ENCODE data around the gene QKI.

QKI gene

GRCh38 chr6:163438940-163439335 lies 24.4 kb downstream of the QKI start:
- no peak for TF ChIP-seq MAX (IDR thresholded peaks at IDR 0.05)
- no peak for TF ChIP-seq TCF12 (IDR thresholded peaks at IDR 0.05; ENCODE audit: low read depth)
- no peak for TF ChIP-seq EP300 (IDR thresholded peaks at IDR 0.05; ENCODE audit: borderline replicate concordance)
- no peak for TF ChIP-seq ZBTB7A (IDR thresholded peaks at IDR 0.05; ENCODE audit: low read depth)
- no peak for TF ChIP-seq USF1 (IDR thresholded peaks at IDR 0.05)
- no peak for TF ChIP-seq CEBPB (IDR thresholded peaks at IDR 0.05)
- TF ChIP-seq TAF1 (IDR thresholded peaks at IDR 0.05; ENCODE audit: low read depth) = no peak

- TF ChIP-seq EP300 (IDR thresholded peaks at IDR 0.05; ENCODE audit: borderline replicate concordance) (no peak), USF1 (IDR thresholded peaks at IDR 0.05) (no peak), CREB1 (IDR thresholded peaks at IDR 0.05; ENCODE audit: low read depth) (no peak), EGR1 (IDR thresholded peaks at IDR 0.05) (no peak), TCF12 (IDR thresholded peaks at IDR 0.05; ENCODE audit: low read depth) (no peak), TAF1 (IDR thresholded peaks at IDR 0.05; ENCODE audit: low read depth) (no peak), CEBPB (IDR thresholded peaks at IDR 0.05) (no peak)
Measured at GRCh38 chr6:163439997-163440396, 25.5 kb downstream of the QKI start.

- no peak for TF ChIP-seq CREB1 (IDR thresholded peaks at IDR 0.05; ENCODE audit: low read depth)
- no peak for TF ChIP-seq ZBTB7A (IDR thresholded peaks at IDR 0.05; ENCODE audit: low read depth)
- no peak for TF ChIP-seq TAF1 (IDR thresholded peaks at IDR 0.05; ENCODE audit: low read depth)
- TF ChIP-seq EGR1 (IDR thresholded peaks at IDR 0.05) = no peak
- TF ChIP-seq CEBPB (IDR thresholded peaks at IDR 0.05) = no peak
- no peak for TF ChIP-seq RAD21 (IDR thresholded peaks at IDR 0.05; ENCODE audit: low read depth)
- TF ChIP-seq YY1 (IDR thresholded peaks at IDR 0.05; ENCODE audit: low read depth) = no peak
- TF ChIP-seq EP300 (IDR thresholded peaks at IDR 0.05; ENCODE audit: borderline replicate concordance) = no peak
- no peak for TF ChIP-seq REST (IDR thresholded peaks at IDR 0.05; ENCODE audit: low read depth)
- TF ChIP-seq USF1 (IDR thresholded peaks at IDR 0.05) = no peak
- TF ChIP-seq NFIC (IDR thresholded peaks at IDR 0.05) = no peak
- no peak for TF ChIP-seq MAX (IDR thresholded peaks at IDR 0.05)
- no peak for TF ChIP-seq TCF12 (IDR thresholded peaks at IDR 0.05; ENCODE audit: low read depth)
- TF ChIP-seq TEAD4 (IDR thresholded peaks at IDR 0.05) = no peak
- no peak for TF ChIP-seq FOXM1 (IDR thresholded peaks at IDR 0.05; ENCODE audit: borderline replicate concordance, low read depth)
Measured at GRCh38 chr6:163442336-163442735, 27.8 kb downstream of the QKI start.

GRCh38 chr6:163444077-163444476 lies 29.6 kb downstream of the QKI start:
- no peak for TF ChIP-seq FOXM1 (IDR thresholded peaks at IDR 0.05; ENCODE audit: borderline replicate concordance, low read depth)
- no peak for TF ChIP-seq EP300 (IDR thresholded peaks at IDR 0.05; ENCODE audit: borderline replicate concordance)
- no peak for TF ChIP-seq RAD21 (IDR thresholded peaks at IDR 0.05; ENCODE audit: low read depth)

GRCh38 chr6:163446549-163446948 lies 32.0 kb downstream of the QKI start:
- no peak for TF ChIP-seq NFIC (IDR thresholded peaks at IDR 0.05)
- no peak for TF ChIP-seq RAD21 (IDR thresholded peaks at IDR 0.05; ENCODE audit: low read depth)
- TF ChIP-seq YY1 (IDR thresholded peaks at IDR 0.05; ENCODE audit: low read depth) = no peak
- no peak for TF ChIP-seq CREB1 (IDR thresholded peaks at IDR 0.05; ENCODE audit: low read depth)
- TF ChIP-seq CEBPB (IDR thresholded peaks at IDR 0.05) = no peak
- no peak for TF ChIP-seq TAF1 (IDR thresholded peaks at IDR 0.05; ENCODE audit: low read depth)
- no peak for TF ChIP-seq REST (IDR thresholded peaks at IDR 0.05; ENCODE audit: low read depth)

- TF ChIP-seq REST (IDR thresholded peaks at IDR 0.05; ENCODE audit: low read depth) = no peak
- TF ChIP-seq ZBTB7A (IDR thresholded peaks at IDR 0.05; ENCODE audit: low read depth) = no peak
- no peak for TF ChIP-seq TEAD4 (IDR thresholded peaks at IDR 0.05)
- no peak for TF ChIP-seq CEBPB (IDR thresholded peaks at IDR 0.05)
- TF ChIP-seq MAX (IDR thresholded peaks at IDR 0.05) = no peak
- TF ChIP-seq CREB1 (IDR thresholded peaks at IDR 0.05; ENCODE audit: low read depth) = no peak
- no peak for TF ChIP-seq YY1 (IDR thresholded peaks at IDR 0.05; ENCODE audit: low read depth)
- TF ChIP-seq TCF12 (IDR thresholded peaks at IDR 0.05; ENCODE audit: low read depth) = no peak
- TF ChIP-seq NFIC (IDR thresholded peaks at IDR 0.05) = no peak
- no peak for TF ChIP-seq USF1 (IDR thresholded peaks at IDR 0.05)
- no peak for TF ChIP-seq EGR1 (IDR thresholded peaks at IDR 0.05)
- TF ChIP-seq RAD21 (IDR thresholded peaks at IDR 0.05; ENCODE audit: low read depth) = no peak
Measured at GRCh38 chr6:163449076-163449475, 34.6 kb downstream of the QKI start.
